GM21786 (cell line): Measurements from ENCODE around the gene TRIP13.

Source experiments
- ATAC-seq: cut with Tn5 transposase; IDR thresholded peaks from one replicate; pipeline ENCODE4 v1.9.1; 2021; ENCODE audit not compliant: unreplicated experiment

The TRIP13 gene

GRCh38 chr5:963673-964531, 71.2 kb downstream of the TRIP13 start:
- ATAC-seq: peak; percentile 71

GRCh38 chr5:964821-965220, 72.1 kb downstream of the TRIP13 start:
- no peak for ATAC-seq

- ATAC-seq: no peak
These were observed 73.1 kb downstream of the TRIP13 start for GRCh38 chr5:965604-966344.

GRCh38 chr5:966345-966710, 73.6 kb downstream of the TRIP13 start:
- ATAC-seq: no peak

DNA sequence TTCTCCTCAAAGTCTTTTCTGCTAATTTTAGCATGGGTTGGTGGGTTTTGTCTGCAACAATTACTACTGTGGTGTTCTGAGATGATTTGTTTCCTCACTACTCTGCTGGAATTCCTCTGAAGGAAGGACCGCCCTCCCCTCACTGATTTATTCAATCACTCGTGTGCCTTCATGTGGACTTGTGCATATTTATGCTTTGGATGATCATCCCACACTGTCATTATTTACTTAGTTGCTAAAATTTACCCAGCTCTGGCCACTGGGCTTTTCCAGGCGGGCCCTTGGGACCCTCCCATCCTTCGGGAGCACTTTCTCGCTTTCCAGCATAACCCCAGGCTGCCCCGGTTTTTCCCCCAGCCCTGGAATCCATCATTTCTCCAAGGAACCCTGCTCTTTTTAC, 74.3 kb downstream of the TRIP13 start:
- no peak for ATAC-seq
